Keratinocyte (primary cell): ENCODE results near the gene HBQ1.

Source experiments
- EZH2 ChIP-seq: IDR thresholded peaks from one replicate; pipeline ENCODE4 v1.6.1; 2012; ENCODE audit warnings: inconsistent platforms, mild to moderate bottlenecking, low read length, moderate library complexity
- TF ChIP-seq, protein P1 (sequence below), 3 experiments: IDR thresholded peaks in 1 of 3; conservative IDR thresholded peaks in 1 of 3; optimal IDR thresholded peaks in 1 of 3; 2 replicates in 2 of 3; 3 replicates in 1 of 3; pipeline versions ENCODE3 to v1.5.1; 2011; ENCODE audit warnings: low read length in 3 of 3, mild to moderate bottlenecking in 3 of 3, moderate library complexity in 2 of 3, control low read depth in 1 of 3, inconsistent platforms in 1 of 3; ENCODE audit not compliant: insufficient read depth in 2 of 3; ENCODE audit errors: extremely low read depth in 1 of 3

DNA sequence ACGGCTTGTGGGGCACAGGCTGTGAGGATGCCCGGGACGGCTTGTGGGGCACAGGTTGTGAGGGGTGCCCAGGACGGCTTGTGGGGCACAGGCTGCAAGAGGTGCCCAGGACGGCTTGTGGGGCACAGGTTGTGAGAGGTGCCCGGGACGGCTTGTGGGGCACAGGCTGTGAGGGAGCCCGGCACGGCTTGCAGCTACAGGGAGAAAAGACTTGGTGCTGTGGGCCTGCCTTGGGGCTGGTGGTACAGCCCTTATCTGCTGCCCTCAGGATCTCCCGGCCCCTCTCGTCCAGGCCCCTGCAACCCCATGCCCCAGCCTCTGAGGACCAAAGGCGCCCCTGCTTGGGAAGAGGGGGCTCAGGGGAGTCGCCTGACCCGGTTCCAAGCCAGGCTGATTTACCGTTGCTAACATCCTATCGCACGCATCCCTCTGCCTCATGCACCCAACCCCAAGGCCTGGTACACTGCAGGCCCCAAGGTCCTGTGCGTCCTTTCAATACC, 19.5 kb upstream of the HBQ1 start:
- TF ChIP-seq, protein P1, sequence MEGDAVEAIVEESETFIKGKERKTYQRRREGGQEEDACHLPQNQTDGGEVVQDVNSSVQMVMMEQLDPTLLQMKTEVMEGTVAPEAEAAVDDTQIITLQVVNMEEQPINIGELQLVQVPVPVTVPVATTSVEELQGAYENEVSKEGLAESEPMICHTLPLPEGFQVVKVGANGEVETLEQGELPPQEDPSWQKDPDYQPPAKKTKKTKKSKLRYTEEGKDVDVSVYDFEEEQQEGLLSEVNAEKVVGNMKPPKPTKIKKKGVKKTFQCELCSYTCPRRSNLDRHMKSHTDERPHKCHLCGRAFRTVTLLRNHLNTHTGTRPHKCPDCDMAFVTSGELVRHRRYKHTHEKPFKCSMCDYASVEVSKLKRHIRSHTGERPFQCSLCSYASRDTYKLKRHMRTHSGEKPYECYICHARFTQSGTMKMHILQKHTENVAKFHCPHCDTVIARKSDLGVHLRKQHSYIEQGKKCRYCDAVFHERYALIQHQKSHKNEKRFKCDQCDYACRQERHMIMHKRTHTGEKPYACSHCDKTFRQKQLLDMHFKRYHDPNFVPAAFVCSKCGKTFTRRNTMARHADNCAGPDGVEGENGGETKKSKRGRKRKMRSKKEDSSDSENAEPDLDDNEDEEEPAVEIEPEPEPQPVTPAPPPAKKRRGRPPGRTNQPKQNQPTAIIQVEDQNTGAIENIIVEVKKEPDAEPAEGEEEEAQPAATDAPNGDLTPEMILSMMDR (optimal IDR thresholded peaks at IDR 0.05 in 1 of 3, IDR thresholded peaks at IDR 0.05 in 1 of 3, conservative IDR thresholded peaks at IDR 0.05 in 1 of 3; ENCODE audit: extremely low read depth in 1 of 3, insufficient read depth in 2 of 3, low read length in 3 of 3) = no peak
- TF ChIP-seq EZH2 = no peak
